Esophagus squamous epithelium (tissue), 5 donors: ENCODE results near the gene GMIP. TPM values are rescaled to one million over a fixed set of nuclear protein-coding genes. Genes with fewer than 3 reads are reported as not detected.

Source experiments
- DNase-seq: peaks from one replicate; lab custom pipeline; 2025; lab: John Stamatoyannopoulos, UW
- H3K27ac ChIP-seq, 4 donors: fragments of 200-600 bp; sonication (generic); one replicate each; pipeline ENCODE4 v1.5.1; 2016 to 2019; ENCODE audit warnings: mild to moderate bottlenecking in 1 of 4
- H3K27me3 ChIP-seq, 4 donors: fragments of 200-600 bp; sonication (generic); 1 replicate in 3 of 4; 2 replicates in 1 of 4; pipeline versions ENCODE4 v1.5.1 to v1.6.0; 2017 to 2021; ENCODE audit warnings: antibody characterized with exemption in 1 of 4
- H3K36me3 ChIP-seq, 3 donors: fragments of 200-600 bp; sonication (generic); one replicate each; pipeline ENCODE4 v1.5.1; 2016 to 2019
- H3K4me1 ChIP-seq, 3 donors: fragments of 200-600 bp; sonication (generic); one replicate each; pipeline ENCODE4 v1.5.1; 2017 to 2019
- H3K4me3 ChIP-seq, 4 donors: fragments of 200-600 bp; sonication (generic); 1 replicate in 3 of 4; 2 replicates in 1 of 4; pipeline ENCODE4 v1.5.1; 2016 to 2019; ENCODE audit warnings: mild to moderate bottlenecking in 2 of 4, moderate library complexity in 1 of 4
- H3K9me3 ChIP-seq, 3 donors: fragments of 200-600 bp; sonication (generic); one replicate each; pipeline ENCODE4 v1.5.1; 2016 to 2019
- POLR2A ChIP-seq, 4 donors: fragments of 450-650 bp; IDR thresholded peaks; one replicate each; pipeline ENCODE4 v1.6.1; 2017; ENCODE audit warnings: antibody characterized with exemption in 4 of 4, mild to moderate bottlenecking in 4 of 4, moderate library complexity in 3 of 4
- WGBS, 2 donors: methylation state at CpG; one replicate each; pipeline ENCODE4 v1.1.5; 2018; 5-methylcytosine and 5-hydroxymethylcytosine counted together
- intact Hi-C: fragments of 100-400 bp; cut with DNase I; formaldehyde crosslinking; loops from one replicate; pipeline ENCODE4 v1.15.0; 2022
- total RNA-seq, 4 donors: library from RNA; depleted of rRNA; stranded (reverse); fragments of >200 nt; gene quantifications; one replicate each; pipeline ENCODE4 v1.1.0, GENCODE V29; 2016
- TF ChIP-seq, protein P1 (sequence below), 6 experiments: fragments of 450-650 bp in 4 of 6; fragments of 200-600 bp in 2 of 6; sonication (generic) in 2 of 6; IDR thresholded peaks; one replicate each; pipeline ENCODE4 v1.5.1; 2016 to 2019; ENCODE audit warnings: antibody characterized with exemption in 6 of 6, mild to moderate bottlenecking in 4 of 6, moderate library complexity in 4 of 6
- donor health status: DM: yes; HTN: yes; CAD: no.

The GMIP gene
- total RNA-seq, 4 donors from 2014 or later, result 7.0 to 22.8 (median 10.0) TPM

DNA sequence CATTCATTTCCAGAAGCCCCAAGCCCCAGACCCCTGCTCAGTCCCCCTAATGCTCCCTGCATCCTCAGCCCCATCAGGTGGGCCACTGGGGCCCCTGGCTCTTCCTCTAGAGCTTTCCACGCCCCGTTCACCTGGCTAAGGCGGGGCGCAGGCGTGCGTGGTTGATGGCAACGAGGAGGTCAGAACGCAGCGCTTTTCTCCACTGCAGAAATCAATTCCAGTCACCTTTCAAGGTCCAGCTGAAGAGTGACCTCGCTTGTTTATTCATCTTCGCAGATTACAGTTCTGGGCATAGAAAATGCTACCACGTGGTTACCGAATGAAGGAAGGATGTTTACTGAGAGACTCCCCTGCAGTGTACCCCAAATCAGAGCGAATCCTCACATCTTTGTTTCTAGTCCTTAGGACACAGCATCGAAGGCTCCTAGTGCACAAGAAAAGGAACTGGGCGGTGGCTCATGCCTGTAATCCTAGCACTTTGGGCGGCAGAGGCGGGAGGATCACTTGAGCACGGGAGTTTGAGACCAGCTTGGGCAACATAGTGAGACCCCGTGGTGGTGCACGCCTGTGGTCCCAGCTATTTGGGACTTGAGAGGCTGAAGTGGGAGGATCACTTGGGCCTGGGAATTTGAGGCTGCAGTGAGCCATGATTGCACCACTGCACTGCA is 24.1 kb downstream of the GMIP start:
- Histone ChIP-seq H3K27ac (no peak overlapping the region), H3K9me3 (no peaks in the 10 kb centered on the region), H3K36me3 (peaks cover 0 to 14% (median 0%) of the 10 kb centered on the region in 3 donors), H3K4me1 (peaks cover 6 to 17% (median 11%) of the 10 kb centered on the region in 3 donors), H3K4me3 (peak overlapping the region in 3 of 4 donors; percentile 39 to 66 (median 52)), H3K27me3 (peaks cover 0 to 34% (median 0%) of the 10 kb centered on the region in 4 donors)
- intact Hi-C loops, result no loop called here
- 61 to 91% methylated on average over 3 to 7 of the region's 21 CpGs for WGBS, 2 donors
- no peak for DNase-seq
- TF ChIP-seq, protein P1, sequence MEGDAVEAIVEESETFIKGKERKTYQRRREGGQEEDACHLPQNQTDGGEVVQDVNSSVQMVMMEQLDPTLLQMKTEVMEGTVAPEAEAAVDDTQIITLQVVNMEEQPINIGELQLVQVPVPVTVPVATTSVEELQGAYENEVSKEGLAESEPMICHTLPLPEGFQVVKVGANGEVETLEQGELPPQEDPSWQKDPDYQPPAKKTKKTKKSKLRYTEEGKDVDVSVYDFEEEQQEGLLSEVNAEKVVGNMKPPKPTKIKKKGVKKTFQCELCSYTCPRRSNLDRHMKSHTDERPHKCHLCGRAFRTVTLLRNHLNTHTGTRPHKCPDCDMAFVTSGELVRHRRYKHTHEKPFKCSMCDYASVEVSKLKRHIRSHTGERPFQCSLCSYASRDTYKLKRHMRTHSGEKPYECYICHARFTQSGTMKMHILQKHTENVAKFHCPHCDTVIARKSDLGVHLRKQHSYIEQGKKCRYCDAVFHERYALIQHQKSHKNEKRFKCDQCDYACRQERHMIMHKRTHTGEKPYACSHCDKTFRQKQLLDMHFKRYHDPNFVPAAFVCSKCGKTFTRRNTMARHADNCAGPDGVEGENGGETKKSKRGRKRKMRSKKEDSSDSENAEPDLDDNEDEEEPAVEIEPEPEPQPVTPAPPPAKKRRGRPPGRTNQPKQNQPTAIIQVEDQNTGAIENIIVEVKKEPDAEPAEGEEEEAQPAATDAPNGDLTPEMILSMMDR (IDR thresholded peaks at IDR 0.05), result no peak
- no peak for TF ChIP-seq POLR2A (IDR thresholded peaks at IDR 0.05)

DNA sequence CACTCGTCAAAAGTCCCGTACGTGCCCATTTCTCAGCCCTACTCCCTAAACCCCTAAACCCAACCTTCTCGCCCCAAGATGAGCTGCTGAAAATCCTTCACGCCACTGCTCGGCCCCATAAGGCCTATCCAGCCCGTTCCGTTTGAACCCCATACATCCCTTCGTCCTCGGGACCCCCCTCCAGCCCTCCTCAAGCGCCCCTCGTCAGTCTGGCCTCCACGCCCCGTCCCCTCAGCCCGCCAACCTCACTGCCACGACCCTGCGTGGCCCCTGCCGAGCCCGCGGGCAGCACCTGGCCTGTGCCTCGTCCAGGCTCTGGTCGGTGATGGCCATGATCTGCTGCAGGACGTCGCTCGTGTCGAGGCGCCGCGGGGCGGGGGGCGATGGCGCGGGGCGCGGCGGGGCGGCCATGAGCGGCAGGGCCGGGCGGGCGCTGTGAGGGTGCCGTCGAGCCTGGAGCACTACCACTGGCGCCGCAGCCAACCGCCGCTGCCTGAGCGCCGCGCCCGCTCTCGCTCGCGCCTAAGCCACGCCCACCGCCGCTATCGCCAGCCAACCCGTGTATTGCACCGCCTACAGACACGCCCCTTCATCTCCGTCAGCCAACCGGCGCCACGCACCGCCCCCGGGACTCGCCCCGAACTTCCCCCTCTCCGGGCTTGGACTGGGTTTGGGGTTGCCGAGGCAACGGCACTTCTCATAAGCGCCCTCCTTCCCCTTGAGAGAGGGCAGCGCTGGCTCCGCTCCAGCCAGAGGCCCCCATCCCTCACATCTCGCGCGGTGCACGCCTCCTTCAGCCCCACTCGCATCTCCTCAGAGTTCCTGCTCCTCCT is 25.0 kb downstream of the GMIP start, which contains the start of gene PBX4:
PBX4 (minus strand) TSS at position 469 of the 833 bp plus-strand sequence; CDS start at position 411, 58 bp downstream.
- Histone ChIP-seq H3K4me1 (peaks cover 9 to 22% (median 11%) of the 10 kb centered on the region in 3 donors), H3K9me3 (no peaks in the 10 kb centered on the region), H3K27ac (peak within 1 kb of the TSS; percentile 16 to 49 (median 42)), H3K36me3 (peaks cover 0 to 6% (median 0%) of the 10 kb centered on the region in 3 donors), H3K27me3 (peaks cover 0 to 34% (median 0%) of the 10 kb centered on the region in 4 donors), H3K4me3 (peak within 1 kb of the TSS; percentile 30 to 66 (median 46))
- peak in 1 of 4 donors; percentile 83 for TF ChIP-seq POLR2A (IDR thresholded peaks at IDR 0.05)
- TF ChIP-seq, protein P1 (IDR thresholded peaks at IDR 0.05), result no peak
- intact Hi-C loops, result no loop called here
- peak; percentile 77 for DNase-seq
- WGBS, 2 donors, result 6 to 7% methylated on average over 45 to 52 of the region's 80 CpGs

DNA sequence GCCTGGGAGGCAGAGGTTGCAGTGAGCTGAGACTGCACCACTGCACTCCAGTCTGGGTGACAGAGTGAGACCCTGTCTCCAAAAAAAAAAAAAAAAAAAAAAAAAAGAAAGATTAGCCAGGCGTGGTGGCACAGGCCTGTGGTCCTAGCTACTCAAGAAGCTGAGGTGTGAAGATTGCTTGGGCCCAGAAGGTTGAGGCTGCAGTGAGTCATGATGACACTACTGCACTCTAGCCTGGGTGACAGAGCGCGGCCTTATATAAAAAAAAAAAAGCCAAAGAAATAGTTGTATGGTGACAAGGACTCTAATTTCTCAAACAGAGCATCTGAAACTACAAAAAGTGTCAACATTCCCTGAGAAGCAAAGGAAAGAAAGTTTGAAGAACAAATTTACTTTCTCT is 28.4 kb downstream of the GMIP start:
- intact Hi-C loops, result no loop called here
- no peak overlapping the region for H3K4me3 ChIP-seq
- no peaks in the 10 kb centered on the region for H3K36me3 ChIP-seq
- TF ChIP-seq POLR2A (IDR thresholded peaks at IDR 0.05), result no peak
- TF ChIP-seq, protein P1 (IDR thresholded peaks at IDR 0.05), result no peak
- WGBS, 2 donors, result 83 to 92% methylated on average over 3 of the region's 3 CpGs
- H3K9me3 ChIP-seq, result no peaks in the 10 kb centered on the region
- no peak for DNase-seq
- peaks cover 11 to 26% (median 11%) of the 10 kb centered on the region in 3 donors for H3K4me1 ChIP-seq
- no peak overlapping the region for H3K27ac ChIP-seq
- peaks cover 0 to 34% (median 0%) of the 10 kb centered on the region in 4 donors for H3K27me3 ChIP-seq

DNA sequence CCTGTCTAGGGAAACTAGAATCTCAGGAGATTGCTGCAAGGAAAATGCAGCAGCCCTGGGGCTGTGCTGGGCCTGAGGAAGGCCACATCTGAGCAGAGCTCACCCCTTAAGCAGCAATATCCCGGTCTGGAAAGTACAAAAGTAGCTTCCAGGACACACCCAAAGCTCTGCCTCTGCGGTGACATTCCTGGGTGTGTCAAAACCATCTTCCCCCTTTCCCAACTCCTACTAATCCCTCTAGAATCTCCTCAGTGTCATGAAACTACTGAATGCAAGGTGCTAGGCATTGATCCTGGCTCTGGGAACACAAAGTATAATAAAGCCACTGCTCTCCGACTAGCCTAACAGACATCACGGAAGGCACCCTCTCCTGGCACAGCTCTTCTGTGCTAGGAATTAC is 30.0 kb downstream of the GMIP start:
- Histone ChIP-seq H3K9me3 (no peaks in the 10 kb centered on the region), H3K4me3 (no peak overlapping the region), H3K4me1 (peaks cover 3 to 18% (median 8%) of the 10 kb centered on the region in 3 donors), H3K27me3 (peaks cover 0 to 31% (median 0%) of the 10 kb centered on the region in 4 donors), H3K27ac (no peak overlapping the region), H3K36me3 (no peaks in the 10 kb centered on the region)
- intact Hi-C loops, result no loop called here
- 50 to 58% methylated on average over 4 of the region's 4 CpGs for WGBS, 2 donors
- DNase-seq, result no peak
- TF ChIP-seq, protein P1 (IDR thresholded peaks at IDR 0.05), result no peak
- TF ChIP-seq POLR2A (IDR thresholded peaks at IDR 0.05), result no peak
